Adrenal gland (tissue), 12 donors: ENCODE data around the gene HACL1. TPM values are rescaled to one million over a fixed set of nuclear protein-coding genes. Genes with fewer than 3 reads are reported as not detected.

ENCODE experiments used
- DNase-seq, 7 donors: peaks; one replicate each; pipeline ENCODE4 v3.0.0-alpha.2; 2019 to 2020
- H3K27ac ChIP-seq, 5 donors: fragments of 200-600 bp; sonication (generic) in 4 of 5; 1 replicate in 3 of 5; 2 replicates in 2 of 5; pipeline versions ENCODE4 v1.5.1 to v1.8.0; 2016 to 2020; ENCODE audit warnings: mild to moderate bottlenecking in 1 of 5
- H3K27me3 ChIP-seq: fragments of 200-600 bp; 2 replicates; pipeline ENCODE4 v1.8.0; 2021
- H3K36me3 ChIP-seq, 2 donors: fragments of 200-600 bp; replicated peaks in 1 of 2; 1 replicate in 1 of 2; 2 replicates in 1 of 2; pipeline versions ENCODE4 v1.5.1 to v1.8.0; 2018 to 2022
- H3K4me1 ChIP-seq, 2 donors: fragments of 200-600 bp; replicated peaks in 1 of 2; 1 replicate in 1 of 2; 2 replicates in 1 of 2; pipeline versions ENCODE4 v1.5.1 to v1.8.0; 2018 to 2021
- H3K4me3 ChIP-seq, 4 donors: fragments of 200-600 bp; sonication (generic) in 3 of 4; one replicate each; pipeline ENCODE4 v1.5.1; 2016 to 2018
- H3K9me3 ChIP-seq, 3 donors: fragments of 200-600 bp; sonication (generic) in 1 of 3; replicated peaks in 1 of 3; 1 replicate in 2 of 3; 2 replicates in 1 of 3; pipeline versions ENCODE4 v1.5.1 to v1.8.0; 2016 to 2021
- CTCF ChIP-seq, 6 experiments: fragments of 450-650 bp in 4 of 6; fragments of 200-600 bp in 2 of 6; sonication (generic) in 1 of 6; IDR thresholded peaks; 1 replicate in 5 of 6; 2 replicates in 1 of 6; pipeline versions ENCODE4 v1.5.1 to v1.8.0; 2016 to 2021; ENCODE audit warnings: antibody characterized with exemption in 6 of 6, mild to moderate bottlenecking in 2 of 6, moderate library complexity in 1 of 6
- POLR2A ChIP-seq, 2 donors: fragments of 450-650 bp; IDR thresholded peaks; one replicate each; pipeline ENCODE4 v1.6.1; 2017; ENCODE audit warnings: antibody characterized with exemption in 2 of 2, mild to moderate bottlenecking in 2 of 2, moderate library complexity in 1 of 2
- WGBS, 4 donors: extraction: QIAGEN DNeasy Blood & Tissue Kit in 2 of 4; methylation state at CpG; one replicate each; pipeline versions ENCODE4 v1.1.5 to v1.1.7; 2013 to 2017; 5-methylcytosine and 5-hydroxymethylcytosine counted together
- intact Hi-C, 2 donors: fragments of 100-400 bp; cut with DNase I; formaldehyde crosslinking; loops; one replicate each; pipeline versions ENCODE4 v1.14.1 to v1.15.0; 2022 to 2023
- polyA plus RNA-seq, 3 donors: library from polyadenylated mRNA; stranded (reverse); fragments of 200-250 nt in 2 of 3; fragments of 350-450 nt in 1 of 3; fragmentation: Illumina TruSeq in 1 of 3; extraction: RNeasy Lipid Tissue Mini Kit (QIAGEN cat#74804) in 1 of 3; gene quantifications; one replicate each; pipeline ENCODE4 v1.2.3, GENCODE V29; 2013 to 2014
- total RNA-seq, 9 donors: library from RNA; depleted of rRNA in 4 of 9; stranded (reverse); fragments of >200 nt in 4 of 9; fragments of 120-200 nt in 1 of 9; fragmentation: NEBNext Ultra II Directional in 1 of 9; extraction: Animal tissue kit (Norgen Biotek cat#: 25700) in 1 of 9; gene quantifications; one replicate each; pipeline versions ENCODE4 v1.1.0 to v1.2.4, GENCODE V29; 2013 to 2023
- donor health status: healthy with polysubstance abuse.
- donor health status: Bipolar disorder and iron deficiency.
- donor health status: DM: yes; HTN: yes; CAD: no.
- donor health status: DM: no; HTN: no; CAD: no.
- donor health status: DM: no; HTN: no; CAD: no.
- donor health status: DM: yes; HTN: yes; CAD: no.

HACL1 gene
- total and polyA plus RNA-seq, 12 donors = 12.3 to 41.7 (median 23.5) TPM

GRCh38 chr3:15572138-15572537 is 29.2 kb downstream of the HACL1 start:
- no peak for DNase-seq
- Histone ChIP-seq H3K27ac (no peak overlapping the region), H3K36me3 (peaks cover 0 to 22% of the 10 kb centered on the region in 2 donors), H3K4me3 (no peak overlapping the region), H3K27me3 (no peaks in the 10 kb centered on the region), H3K9me3 (no peaks in the 10 kb centered on the region), H3K4me1 (no peaks in the 10 kb centered on the region)
- intact Hi-C loops = no loop called here
- TF ChIP-seq CTCF (IDR thresholded peaks at IDR 0.05) = no peak
- no peak for TF ChIP-seq POLR2A (IDR thresholded peaks at IDR 0.05)
- WGBS, 4 donors = 84 to 94% (median 88%) methylated on average over 4 of the region's 4 CpGs

- Histone ChIP-seq H3K4me1 (peaks cover 0 to 13% of the 10 kb centered on the region in 2 donors), H3K36me3 (peaks cover 0 to 70% of the 10 kb centered on the region in 2 donors), H3K27me3 (no peaks in the 10 kb centered on the region), H3K9me3 (no peaks in the 10 kb centered on the region), H3K27ac (peak overlapping the region in 3 of 5 donors; percentile 23 to 62 (median 54)), H3K4me3 (no peak overlapping the region)
- DNase-seq = peak in 2 of 7 donors; percentile 21 to 27
- 36 to 63% (median 42%) methylated on average over 1 of the region's 1 CpG for WGBS, 4 donors
- TF ChIP-seq POLR2A (IDR thresholded peaks at IDR 0.05) (no peak), CTCF (IDR thresholded peaks at IDR 0.05) (no peak)
- intact Hi-C loops = no loop called here
These were observed 38.2 kb downstream of the HACL1 start for GRCh38 chr3:15563190-15563589.

- Histone ChIP-seq H3K36me3 (peaks cover 0 to 64% of the 10 kb centered on the region in 2 donors), H3K4me3 (no peak overlapping the region), H3K4me1 (peaks cover 0 to 19% of the 10 kb centered on the region in 2 donors), H3K27me3 (no peaks in the 10 kb centered on the region), H3K27ac (peak overlapping the region in 2 of 5 donors; percentile 54 to 62), H3K9me3 (no peaks in the 10 kb centered on the region)
- no peak for DNase-seq
- WGBS, 4 donors = 85 to 93% (median 93%) methylated on average over 5 of the region's 5 CpGs
- TF ChIP-seq POLR2A (IDR thresholded peaks at IDR 0.05) (no peak), CTCF (IDR thresholded peaks at IDR 0.05) (no peak)
- intact Hi-C loops = no loop called here
These were observed 38.8 kb downstream of the HACL1 start for GRCh38 chr3:15562560-15562959.

- Histone ChIP-seq H3K36me3 (peaks cover 0 to 36% of the 10 kb centered on the region in 2 donors), H3K9me3 (no peaks in the 10 kb centered on the region), H3K4me3 (no peak overlapping the region), H3K4me1 (peaks cover 0 to 22% of the 10 kb centered on the region in 2 donors), H3K27ac (no peak overlapping the region), H3K27me3 (no peaks in the 10 kb centered on the region)
- WGBS, 4 donors = 76 to 91% (median 86%) methylated on average over 9 of the region's 9 CpGs
- DNase-seq = no peak
- intact Hi-C loops = loop anchor here (5.0 to 10.0 kb wide), 3 partner anchors 124 to 354 kb away; partner anchors contain the start of gene CAPN7 (in 1 of the 2)
- TF ChIP-seq POLR2A (IDR thresholded peaks at IDR 0.05) (no peak), CTCF (IDR thresholded peaks at IDR 0.05) (no peak)
These were observed 42.8 kb downstream of the HACL1 start for GRCh38 chr3:15558581-15558980.
